ENCODE results near the gene CARNS1. TPM values are rescaled to one million over a fixed set of nuclear protein-coding genes. Genes with fewer than 3 reads are reported as not detected.

CARNS1 gene
- total RNA-seq, 2 experiments from 2014 or later, result 6.2 to 6.9 TPM

GRCh38 chr11:67409781-67410368 lies 5.6 kb upstream of the CARNS1 start:
- DNase-seq, result no peak
- peaks cover 51% of the 10 kb centered on the region for H3K36me3 Mint-ChIP-seq (ENCODE audit: low read depth)
- no peaks in the 10 kb centered on the region for H3K27me3 Mint-ChIP-seq
- H3K4me3 Mint-ChIP-seq, result peak overlapping the region; percentile 87
- H3K9me3 Mint-ChIP-seq, result no peaks in the 10 kb centered on the region
- ChIA-PET POLR2A (interaction anchor here (0.6 to 3.6 kb wide), 6 partner anchors 9 to 73 kb away, joined by 3 to 75 read pairs (median 16); partner anchors contain the start of genes AIP, GPR152 and PTPRCAP), CTCF (interaction anchor here (3.5 kb wide), 1 partner anchor 10 kb away, joined by 20 read pairs; no protein-coding TSS in a partner anchor)
- peak overlapping the region; percentile 88 for H3K27ac Mint-ChIP-seq
- H3K4me1 Mint-ChIP-seq (ENCODE audit: low read depth), result peaks cover 66% of the 10 kb centered on the region
- no peak for TF ChIP-seq CTCF (IDR thresholded peaks at IDR 0.05)
- intact Hi-C loops (cut with micrococcal nuclease), result loop anchor here (10.0 kb wide), 1 partner anchor 75 kb away; the partner anchor contains the start of gene AIP
- ATAC-seq, result no peak

GRCh38 chr11:67410369-67410831 lies 5.1 kb upstream of the CARNS1 start:
- POLR2A ChIA-PET, result interaction anchor here (0.9 to 2.3 kb wide), 4 partner anchors 10 to 24 kb away, joined by 3 to 18 read pairs (median 5); partner anchors contain the start of gene RPS6KB2
- ATAC-seq (no peak), DNase-seq (no peak)
- peak overlapping the region; percentile 88 for H3K27ac Mint-ChIP-seq
- no peaks in the 10 kb centered on the region for H3K9me3 Mint-ChIP-seq
- CTCF ChIA-PET, result no interaction called here
- peaks cover 45% of the 10 kb centered on the region for H3K36me3 Mint-ChIP-seq (ENCODE audit: low read depth)
- no peak for TF ChIP-seq CTCF (IDR thresholded peaks at IDR 0.05)
- no peaks in the 10 kb centered on the region for H3K27me3 Mint-ChIP-seq
- intact Hi-C loops (cut with micrococcal nuclease), result no loop called here
- H3K4me3 Mint-ChIP-seq, result peak overlapping the region; percentile 87
- peaks cover 70% of the 10 kb centered on the region for H3K4me1 Mint-ChIP-seq (ENCODE audit: low read depth)

GRCh38 chr11:67410984-67411784 lies 4.3 kb upstream of the CARNS1 start:
- ChIA-PET POLR2A (interaction anchor here (0.9 to 3.3 kb wide), 10 partner anchors 7 to 72 kb away, joined by 3 to 18 read pairs (median 6); partner anchors contain the start of genes AIP, PPP1CA, RPS6KB2 and TBC1D10C), CTCF (interaction anchor here (1.4 kb wide), 1 partner anchor 9 kb away, joined by 4 read pairs; no protein-coding TSS in a partner anchor)
- intact Hi-C loops (cut with micrococcal nuclease), result no loop called here
- no peak for TF ChIP-seq CTCF (IDR thresholded peaks at IDR 0.05)
- H3K9me3 Mint-ChIP-seq, result no peaks in the 10 kb centered on the region
- H3K4me1 Mint-ChIP-seq (ENCODE audit: low read depth), result peaks cover 74% of the 10 kb centered on the region
- peak overlapping the region; percentile 87 for H3K4me3 Mint-ChIP-seq
- ATAC-seq (no peak), DNase-seq (no peak)
- H3K27me3 Mint-ChIP-seq, result no peaks in the 10 kb centered on the region
- peak overlapping the region; percentile 67 for H3K27ac Mint-ChIP-seq
- H3K36me3 Mint-ChIP-seq (ENCODE audit: low read depth), result peaks cover 38% of the 10 kb centered on the region

GRCh38 chr11:67411785-67412152 lies 3.7 kb upstream of the CARNS1 start:
- peak; percentile 18 for ATAC-seq
- intact Hi-C loops (cut with micrococcal nuclease), result no loop called here
- TF ChIP-seq CTCF (IDR thresholded peaks at IDR 0.05), result no peak
- CTCF ChIA-PET, result interaction anchor here (0.9 to 1.4 kb wide), 3 partner anchors 9 to 20 kb away, joined by 4 to 6 read pairs (median 4); partner anchors contain the start of genes PPP1CA and RAD9A
- POLR2A ChIA-PET, result interaction anchor here (0.6 to 3.3 kb wide), 17 partner anchors 8 to 77 kb away, joined by 3 to 18 read pairs (median 5); partner anchors contain the start of genes AIP, PPP1CA, PTPRCAP and TBC1D10C
- H3K36me3 Mint-ChIP-seq (ENCODE audit: low read depth), result peaks cover 32% of the 10 kb centered on the region
- peak; percentile 57 for DNase-seq
- H3K27ac Mint-ChIP-seq, result peak overlapping the region; percentile 59
- no peaks in the 10 kb centered on the region for H3K9me3 Mint-ChIP-seq
- H3K27me3 Mint-ChIP-seq, result no peaks in the 10 kb centered on the region
- peaks cover 76% of the 10 kb centered on the region for H3K4me1 Mint-ChIP-seq (ENCODE audit: low read depth)
- no peak overlapping the region for H3K4me3 Mint-ChIP-seq

All from activated CD8-positive, alpha-beta T cell treated with anti-CD3 and anti-CD28 coated beads for 36 hours (primary cell).